Muscle of arm (tissue), 12 donors: Measurements from ENCODE around the gene DPYSL3. TPM values are rescaled to one million over a fixed set of nuclear protein-coding genes. Genes with fewer than 3 reads are reported as not detected.
"Not testable (repeated sequence)": the region's sequence is repeated elsewhere in the genome, so short reads cannot be mapped to it uniquely, and the experiment has no call there.

Source experiments
- DNase-seq: peaks from one replicate; pipeline ENCODE4 v3.0.0-alpha.2; 2013
- polyA plus RNA-seq, 12 donors: library from polyadenylated mRNA; unstranded; fragments of 120-200 nt; gene quantifications; one replicate each; pipeline ENCODE4 v1.2.1, GENCODE V29; 2013; ENCODE audit not compliant: insufficient read length in 12 of 12

DPYSL3 gene
- polyA plus RNA-seq, 12 donors: 96.8 to 167 (median 117) TPM; not detected in 1

DNA sequence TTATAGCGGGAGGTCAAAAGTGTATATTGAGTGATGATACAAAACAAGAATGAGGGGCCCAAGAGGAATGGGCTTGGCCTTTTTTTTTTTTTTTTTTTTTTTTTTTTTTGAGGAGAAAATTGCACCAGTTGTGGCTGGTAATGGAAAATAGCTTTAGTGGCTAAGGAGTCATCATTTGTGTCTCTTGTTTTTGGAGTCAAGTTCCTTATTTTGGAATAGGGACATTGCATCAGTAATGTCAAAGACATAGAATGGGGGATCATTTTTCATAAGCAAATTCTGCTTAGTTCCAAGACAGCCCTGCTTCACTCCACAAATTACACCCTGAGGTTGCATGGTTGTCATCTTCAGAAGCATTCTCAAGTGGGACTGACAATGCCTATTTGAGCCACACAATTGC is 137.7 kb downstream of the DPYSL3 start:
- no peak for DNase-seq

DNA sequence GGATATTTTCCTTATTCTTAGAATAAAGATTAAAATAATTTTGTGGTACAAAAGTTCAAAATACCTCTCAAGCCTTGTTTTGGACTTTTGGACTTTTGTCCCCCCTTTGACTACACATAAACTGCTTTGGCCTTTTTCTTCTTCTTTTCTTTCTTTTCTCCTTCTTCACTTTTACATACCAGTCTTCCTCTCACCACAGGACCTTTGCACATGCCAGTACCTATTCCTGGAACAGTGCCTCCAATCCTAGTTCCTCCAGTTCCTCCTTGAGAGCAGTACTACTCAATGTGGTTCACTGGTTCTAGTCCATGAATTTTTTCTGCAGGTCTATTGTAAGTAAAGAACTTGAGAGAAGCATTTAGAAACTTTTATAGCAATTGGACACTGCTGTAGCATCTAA is 138.6 kb downstream of the DPYSL3 start:
- no peak for DNase-seq

DNA sequence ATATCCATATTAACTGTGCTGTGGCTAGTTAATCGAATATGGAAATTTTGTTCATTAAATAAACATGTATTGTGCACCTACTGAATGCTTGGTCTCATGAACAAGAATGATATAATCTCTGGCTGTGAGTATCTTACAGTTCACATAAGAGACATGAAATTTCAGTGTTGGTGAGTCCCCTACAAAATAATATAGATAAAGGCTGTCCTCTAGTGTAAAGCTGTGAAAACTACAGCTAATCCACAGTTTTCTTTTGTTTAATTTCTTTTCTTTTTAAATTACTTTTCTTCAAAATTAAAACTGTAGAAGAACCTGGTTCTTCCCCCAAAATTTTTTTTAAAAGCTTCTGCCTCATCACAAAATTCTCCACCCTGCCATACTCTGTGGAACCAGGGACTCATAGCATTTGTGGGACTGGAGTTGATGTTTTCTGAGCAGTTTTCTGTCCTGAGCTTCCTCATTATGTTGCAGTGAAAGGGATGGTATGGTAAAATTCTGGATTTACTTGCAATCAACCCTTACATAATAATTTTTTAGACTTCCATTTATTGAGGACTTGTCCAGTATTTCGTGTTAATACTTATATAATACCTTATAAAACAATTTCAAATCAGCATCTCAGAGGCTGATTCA is 140.0 kb downstream of the DPYSL3 start:
- no peak for DNase-seq

DNA sequence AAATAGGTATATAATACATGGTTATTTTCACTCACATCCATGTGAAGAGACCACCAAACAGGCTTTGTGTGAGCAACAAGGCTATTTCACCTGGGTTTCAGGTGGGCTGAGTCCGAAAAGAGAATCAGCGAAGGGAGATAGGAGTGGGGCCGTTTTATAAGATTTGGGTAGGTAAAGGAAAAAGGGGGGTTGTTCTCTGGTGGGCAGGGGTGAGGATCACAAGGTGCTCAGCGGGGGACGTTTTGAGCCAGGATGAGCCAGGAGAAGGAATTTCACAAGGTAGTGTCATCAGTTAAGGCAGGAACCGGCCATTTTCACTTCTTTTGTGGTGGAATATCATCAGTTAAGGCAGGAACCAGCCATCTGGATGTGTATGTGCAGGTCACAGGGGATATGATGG is 142.5 kb downstream of the DPYSL3 start:
- not testable (repeated sequence) for DNase-seq

DNA sequence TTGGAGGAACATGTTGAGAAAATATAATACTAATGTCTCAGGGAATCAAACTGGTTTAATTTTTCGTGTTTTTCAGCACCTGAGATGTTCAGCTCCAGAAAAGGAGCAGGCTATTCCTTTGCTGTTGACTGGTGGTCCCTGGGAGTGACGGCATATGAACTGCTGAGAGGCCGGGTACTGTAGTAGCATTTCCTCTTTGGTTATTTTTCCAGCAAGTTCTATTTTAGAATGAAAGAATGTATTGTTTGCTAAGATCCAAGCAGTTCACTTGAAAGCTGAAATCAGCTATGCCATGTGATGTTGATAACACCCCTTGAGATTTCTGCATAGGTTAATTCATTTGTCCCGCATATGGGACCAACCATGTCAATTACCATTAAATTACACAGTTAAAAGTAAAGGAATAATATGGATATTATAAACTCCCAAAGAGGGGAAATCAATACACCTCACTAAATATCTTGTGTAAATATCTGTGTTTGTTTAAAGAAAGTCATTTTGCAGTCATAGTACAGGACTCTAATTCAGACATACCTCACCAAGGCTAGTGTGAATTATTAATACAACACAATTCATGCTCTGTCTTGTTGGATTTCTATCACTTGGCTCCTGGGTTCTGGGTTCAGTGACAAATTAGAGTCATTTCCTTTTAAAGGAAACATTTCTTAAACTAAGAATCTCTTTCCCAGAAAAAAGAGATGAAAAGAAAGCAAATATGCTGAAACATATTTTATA is 148.3 kb downstream of the DPYSL3 start:
- no peak for DNase-seq

DNA sequence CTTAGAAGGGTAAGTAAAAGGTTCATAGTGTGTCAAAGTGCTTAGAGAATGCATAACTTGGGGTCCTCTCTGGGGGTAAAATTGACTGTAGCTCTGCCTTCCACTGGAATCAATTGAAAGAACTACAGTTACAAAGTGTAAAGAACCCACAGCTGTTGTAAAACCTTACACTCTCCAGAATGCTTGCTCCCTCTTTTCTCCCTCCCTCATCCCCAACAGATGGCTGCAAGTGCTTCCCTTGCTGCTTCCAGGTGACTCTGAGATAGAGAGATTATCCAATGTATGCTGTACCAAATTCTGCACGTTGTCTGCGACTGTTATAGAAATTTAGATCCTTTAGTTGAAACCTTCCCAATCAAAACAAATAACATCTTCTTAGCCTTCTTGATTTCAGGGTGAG is 149.1 kb downstream of the DPYSL3 start:
- DNase-seq: no peak

DNA sequence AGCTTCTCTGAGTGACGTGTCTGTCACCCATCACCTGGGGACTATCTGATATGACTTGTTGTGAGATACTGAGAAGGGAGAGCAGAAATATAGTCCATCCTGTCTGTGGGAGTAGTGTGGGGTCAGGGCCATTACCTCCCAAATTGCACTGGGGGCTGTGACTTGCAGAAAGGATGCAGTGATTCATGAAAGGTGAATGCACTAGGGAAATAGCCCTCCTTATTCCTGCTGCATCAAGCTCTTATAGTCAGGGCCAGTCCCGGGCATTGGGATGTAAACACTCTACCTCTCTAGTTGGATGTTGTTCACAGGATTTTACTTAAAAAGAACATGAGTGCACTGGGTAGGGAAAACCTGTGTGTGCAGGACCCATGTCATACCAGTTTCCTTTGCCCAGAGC is 150.3 kb downstream of the DPYSL3 start:
- DNase-seq: no peak

DNA sequence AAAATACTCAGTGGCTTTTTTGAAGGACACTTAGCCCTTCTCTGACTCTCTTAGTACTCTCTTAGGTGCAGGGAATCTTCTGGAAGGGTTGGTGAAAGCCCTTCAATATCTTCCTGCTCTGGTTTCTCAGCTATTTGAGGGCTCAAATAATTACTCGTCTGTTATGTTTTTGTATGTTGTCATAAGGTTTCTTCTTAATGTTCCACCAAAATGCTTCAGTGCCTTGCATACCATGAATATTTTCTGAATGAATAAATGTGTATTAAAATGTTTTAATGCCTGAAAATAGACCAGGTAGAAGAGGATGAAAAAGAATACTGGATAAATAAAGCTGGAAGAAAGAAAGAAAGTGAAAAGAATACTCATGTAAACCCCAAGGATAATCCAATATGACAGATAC is 150.8 kb downstream of the DPYSL3 start:
- no peak for DNase-seq

DNA sequence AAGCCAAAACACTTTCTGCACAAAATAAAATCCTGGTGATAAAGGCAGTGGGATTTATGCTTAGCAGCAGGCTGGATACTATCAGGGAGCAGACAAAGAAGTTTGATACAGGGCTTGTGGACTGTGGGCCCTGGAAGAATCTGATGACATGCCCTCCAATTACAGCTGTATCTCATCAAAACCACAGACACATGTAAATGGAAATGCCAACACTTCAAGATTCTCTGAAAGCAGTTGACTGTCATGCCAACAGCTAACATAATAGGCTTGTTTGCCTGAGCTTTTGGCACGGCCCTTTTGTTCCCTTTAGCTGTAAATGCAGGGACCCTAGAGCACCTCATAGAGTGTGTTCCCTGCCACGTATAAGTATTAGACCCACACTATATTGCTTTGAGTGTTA is 160.6 kb downstream of the DPYSL3 start:
- DNase-seq: no peak

DNA sequence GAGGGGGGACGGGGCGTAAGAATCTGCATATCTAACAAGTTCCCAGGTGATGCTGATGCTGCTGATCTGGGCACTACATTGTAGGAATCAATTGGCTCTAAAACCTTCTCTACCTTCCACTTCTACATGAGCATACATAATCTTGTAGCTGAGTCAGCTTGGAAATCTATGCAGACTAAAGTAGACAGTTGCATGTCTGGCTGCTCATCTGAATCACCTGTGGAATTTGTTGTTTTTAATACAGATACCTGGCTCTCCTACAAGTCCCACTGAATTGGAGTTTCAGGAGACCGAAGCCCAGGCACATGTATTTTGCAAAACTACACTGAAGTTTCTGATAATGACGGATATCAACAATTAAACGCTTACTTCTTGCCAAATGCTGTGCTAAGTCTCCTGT is 161.4 kb downstream of the DPYSL3 start:
- no peak for DNase-seq

DNA sequence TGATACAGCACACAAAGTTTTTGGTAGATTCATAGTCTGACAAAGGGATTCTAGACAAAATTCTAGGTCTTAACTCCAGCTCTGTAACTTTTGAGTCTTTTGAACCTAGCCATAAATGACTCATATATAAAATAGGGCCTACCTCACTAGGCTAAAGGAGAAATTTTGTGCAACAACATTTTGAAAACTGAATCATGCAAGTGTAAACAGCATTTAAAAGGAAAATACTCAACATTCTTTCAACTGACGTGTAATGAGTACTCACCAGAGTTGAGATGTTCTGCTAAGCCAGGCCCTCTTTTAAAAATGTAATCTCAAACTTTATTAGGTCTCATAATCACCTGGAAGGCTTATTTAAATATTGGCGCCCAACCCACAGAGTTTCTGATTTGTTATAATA is 161.8 kb downstream of the DPYSL3 start:
- no peak for DNase-seq

DNA sequence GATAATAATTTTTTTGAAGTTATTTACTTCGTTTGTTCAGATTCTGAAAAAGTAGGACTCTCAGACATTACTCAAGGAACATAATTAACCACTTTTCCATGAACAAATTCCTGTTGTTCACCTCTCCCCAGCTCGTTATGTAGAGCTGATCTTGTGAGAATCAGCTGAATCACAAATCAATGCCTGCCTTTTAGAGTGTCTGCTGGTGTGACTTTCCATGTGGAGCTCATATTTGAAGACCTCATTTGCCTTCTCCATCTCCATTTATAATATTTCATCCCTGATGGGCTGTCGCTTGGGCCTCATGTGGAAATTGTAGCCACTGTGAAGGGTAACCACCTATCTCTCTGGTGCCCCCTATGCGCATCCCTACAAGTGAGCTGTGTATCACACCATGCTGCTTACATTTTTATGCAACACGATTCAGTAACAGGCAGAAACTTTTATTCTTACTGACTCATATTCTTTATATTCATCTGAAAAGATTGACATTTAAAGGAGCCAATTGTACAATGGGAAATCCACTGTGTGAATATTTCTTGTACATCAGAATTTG is 163.8 kb downstream of the DPYSL3 start:
- DNase-seq: no peak

DNA sequence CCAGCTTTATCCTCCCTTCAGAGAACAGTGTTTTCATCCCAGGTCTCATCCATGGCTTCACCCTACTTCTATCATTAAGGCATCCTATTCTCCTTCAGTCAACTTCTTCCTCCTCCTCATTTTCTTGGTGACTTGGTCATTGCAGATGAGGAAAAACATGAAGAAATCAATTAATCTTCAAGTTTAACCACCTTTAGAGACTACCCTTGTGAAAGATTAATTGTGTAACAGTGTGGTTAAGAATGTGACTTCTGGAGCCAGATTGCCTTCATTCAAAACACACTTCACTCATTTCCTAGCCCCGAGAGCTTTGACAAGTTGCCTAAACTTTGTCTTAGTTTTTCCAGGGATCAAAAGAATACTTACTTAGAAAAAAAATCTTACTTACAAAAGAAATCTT is 165.0 kb downstream of the DPYSL3 start:
- DNase-seq: no peak

DNA sequence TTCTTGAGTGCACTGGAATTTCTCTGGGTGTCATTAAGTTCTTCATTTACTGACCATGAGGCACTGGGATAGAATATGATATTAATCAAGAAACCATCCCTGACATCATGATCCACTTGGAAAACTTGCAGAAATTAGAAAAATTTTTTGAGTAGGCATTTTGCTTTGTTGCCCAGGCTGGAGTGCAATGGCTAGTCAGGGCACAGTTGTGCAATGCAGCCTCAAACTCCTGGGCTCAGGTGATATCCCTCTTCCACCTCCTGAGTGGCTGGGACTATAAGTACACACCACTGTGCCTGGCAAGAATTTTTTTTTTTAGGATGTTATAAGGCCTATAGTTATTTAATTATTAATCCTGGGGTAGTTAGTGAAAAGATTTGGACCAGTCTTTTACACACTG is 168.5 kb downstream of the DPYSL3 start:
- no peak for DNase-seq

DNA sequence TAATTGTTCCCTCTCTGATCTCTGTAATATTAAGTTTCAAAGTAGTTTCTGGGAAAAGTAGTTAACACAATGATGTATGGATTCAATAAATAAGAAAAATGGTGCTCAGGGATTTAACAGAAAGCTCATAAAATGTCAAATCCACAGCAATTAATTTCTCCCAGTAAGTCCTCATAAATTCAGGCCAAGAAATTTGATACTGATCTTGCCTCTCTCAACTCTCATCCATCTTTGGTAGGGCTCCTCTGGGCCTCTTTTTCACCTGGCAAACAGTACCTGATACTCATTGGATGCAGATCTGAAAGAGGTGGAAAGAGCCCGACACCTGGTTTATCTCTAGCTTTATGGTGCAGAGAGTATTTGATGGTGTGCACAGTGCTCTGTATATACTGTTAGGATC is 168.9 kb downstream of the DPYSL3 start:
- no peak for DNase-seq
